ENCODE data around the gene KIF19.
A peak's percentile ranks its signal among the peaks of the same experiment; 100 is the strongest.

Gene KIF19

GRCh38 chr17:74367206-74367605 is 41.2 kb downstream of the KIF19 start, which contains the start of gene GPR142:
GPR142 (plus strand) TSS chr17:74367506; CDS start chr17:74369541, 2,035 bp downstream.
- no peak for DNase-seq (ENCODE audit: low read depth)

DNA sequence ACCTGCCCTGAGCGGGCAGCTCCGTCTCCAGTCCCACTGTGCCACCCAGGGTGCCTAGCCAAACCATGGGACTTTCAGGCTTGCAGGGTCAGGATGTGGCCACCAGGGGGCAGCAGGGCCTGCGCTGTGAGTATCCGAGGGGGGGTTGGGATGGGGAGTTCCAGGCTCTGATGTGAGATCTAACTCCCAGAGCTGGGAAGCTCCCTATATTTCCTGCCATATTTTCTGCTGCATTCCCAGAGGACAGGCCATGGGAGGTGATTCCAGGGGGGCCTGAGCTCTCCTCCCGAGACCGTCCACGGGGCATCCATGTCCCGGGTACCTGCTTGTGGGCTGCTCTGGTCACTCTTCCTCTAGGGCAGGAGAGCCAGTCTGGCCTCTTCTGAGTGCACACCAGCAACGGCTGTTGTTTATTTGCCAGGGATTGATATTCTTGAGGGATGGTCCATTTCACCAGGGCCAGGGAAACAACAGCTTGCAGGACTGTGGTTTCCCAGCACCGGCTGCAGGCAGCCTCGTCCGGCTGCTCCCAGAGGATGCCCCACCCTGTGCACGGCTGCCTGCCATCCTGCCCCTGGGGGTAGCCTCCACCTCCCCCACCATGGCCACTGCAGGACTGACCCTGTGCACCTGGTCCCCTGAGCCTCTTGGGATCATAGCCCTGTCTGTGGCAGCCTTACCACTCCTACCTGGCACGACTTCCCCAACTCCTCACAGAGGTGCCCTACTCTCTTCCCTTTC is 42.5 kb downstream of the KIF19 start:
- peak; percentile 32 for DNase-seq (ENCODE audit: low read depth)

DNA sequence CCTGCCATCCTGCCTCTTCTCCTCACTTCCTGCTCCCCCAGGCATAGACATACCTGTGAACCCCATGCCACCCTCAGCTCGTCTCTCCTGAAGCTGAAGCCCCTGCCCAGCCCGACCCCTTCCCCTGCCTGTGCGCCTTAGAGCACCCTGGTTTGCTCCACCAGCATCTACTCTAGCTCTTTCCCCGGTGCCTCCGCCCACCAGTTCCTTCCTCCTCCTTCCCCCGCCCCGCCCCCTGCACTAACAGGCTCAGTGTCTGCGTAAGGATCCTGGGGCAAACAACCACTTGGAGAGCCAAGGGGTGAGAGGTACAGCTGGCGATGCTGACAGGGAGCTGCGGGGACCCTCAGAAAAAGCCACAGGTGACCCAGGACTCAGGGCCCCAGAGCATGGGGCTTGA is 43.2 kb downstream of the KIF19 start:
- no peak for DNase-seq (ENCODE audit: low read depth)

GRCh38 chr17:74369665-74370490 is 43.9 kb downstream of the KIF19 start:
- no peak for DNase-seq (ENCODE audit: low read depth)

DNA sequence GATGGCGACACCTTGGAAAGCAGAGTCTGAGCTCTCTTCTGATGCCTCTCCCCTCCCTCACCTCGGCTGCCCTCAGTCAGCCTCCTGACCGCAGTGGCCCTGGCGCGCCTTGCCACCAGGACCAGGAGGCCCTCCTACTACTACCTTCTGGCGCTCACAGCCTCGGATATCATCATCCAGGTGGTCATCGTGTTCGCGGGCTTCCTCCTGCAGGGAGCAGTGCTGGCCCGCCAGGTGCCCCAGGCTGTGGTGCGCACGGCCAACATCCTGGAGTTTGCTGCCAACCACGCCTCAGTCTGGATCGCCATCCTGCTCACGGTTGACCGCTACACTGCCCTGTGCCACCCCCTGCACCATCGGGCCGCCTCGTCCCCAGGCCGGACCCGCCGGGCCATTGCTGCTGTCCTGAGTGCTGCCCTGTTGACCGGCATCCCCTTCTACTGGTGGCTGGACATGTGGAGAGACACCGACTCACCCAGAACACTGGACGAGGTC is 45.7 kb downstream of the KIF19 start:
- no peak for DNase-seq (ENCODE audit: low read depth)

GRCh38 chr17:74372426-74372825 is 46.4 kb downstream of the KIF19 start:
- DNase-seq (ENCODE audit: low read depth) = no peak

DNA sequence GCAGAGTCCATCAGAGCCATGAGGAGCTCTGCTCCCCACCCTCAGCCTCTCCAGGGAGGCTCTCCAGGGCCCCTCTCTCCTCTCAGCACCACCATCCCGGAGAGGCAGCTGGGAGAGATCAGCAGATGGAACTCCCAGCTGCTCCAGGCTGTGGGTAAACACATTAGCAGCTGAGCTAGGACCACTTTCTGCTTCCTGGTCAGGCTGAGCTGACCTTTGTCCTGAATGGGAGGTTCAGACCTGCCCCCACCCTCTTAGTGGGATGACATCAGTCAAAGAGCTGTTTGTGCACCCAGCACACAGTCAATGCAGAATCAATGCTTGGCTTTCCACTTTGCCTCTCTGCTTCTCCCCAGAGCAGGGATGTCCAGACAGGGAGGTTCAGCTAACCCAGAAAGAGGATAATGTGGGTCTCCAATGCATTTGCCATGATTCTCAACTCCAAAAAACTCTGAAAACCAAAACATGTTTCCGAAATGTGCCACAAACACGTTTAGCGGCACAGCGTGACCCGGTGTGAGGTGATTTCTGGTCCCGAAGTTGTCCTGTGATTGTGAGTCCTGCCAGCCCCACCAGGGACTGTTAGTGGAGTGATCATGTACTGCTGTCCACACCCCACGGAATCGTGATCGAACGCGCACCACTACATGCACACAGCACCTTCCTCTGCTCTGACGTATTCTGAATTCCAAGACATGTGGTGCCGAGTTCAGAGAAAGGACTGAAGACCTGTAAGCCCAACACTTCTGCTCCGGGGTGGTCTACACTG is 48.0 kb downstream of the KIF19 start:
- no peak for DNase-seq (ENCODE audit: low read depth)

DNA sequence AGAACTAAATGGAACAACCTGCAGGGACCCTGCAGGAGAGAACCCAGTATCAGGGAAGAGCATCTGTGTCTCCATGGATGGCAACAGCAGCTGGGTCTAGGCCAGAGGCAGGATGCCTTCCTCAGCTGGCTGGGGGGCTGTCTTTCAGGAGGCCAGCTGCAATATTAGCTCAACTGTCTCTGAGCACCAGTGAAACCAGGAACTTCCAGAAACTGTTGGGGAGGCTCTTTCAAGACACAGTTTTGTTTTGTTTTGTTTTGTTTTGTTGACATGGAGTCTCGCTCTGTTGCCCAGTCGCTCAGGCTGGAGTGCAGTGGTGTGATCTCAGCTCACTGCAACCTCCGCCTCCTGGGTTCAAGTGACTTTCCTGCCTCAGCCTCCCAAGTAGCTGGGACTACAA is 48.8 kb downstream of the KIF19 start:
- DNase-seq (ENCODE audit: low read depth) = no peak

DNA sequence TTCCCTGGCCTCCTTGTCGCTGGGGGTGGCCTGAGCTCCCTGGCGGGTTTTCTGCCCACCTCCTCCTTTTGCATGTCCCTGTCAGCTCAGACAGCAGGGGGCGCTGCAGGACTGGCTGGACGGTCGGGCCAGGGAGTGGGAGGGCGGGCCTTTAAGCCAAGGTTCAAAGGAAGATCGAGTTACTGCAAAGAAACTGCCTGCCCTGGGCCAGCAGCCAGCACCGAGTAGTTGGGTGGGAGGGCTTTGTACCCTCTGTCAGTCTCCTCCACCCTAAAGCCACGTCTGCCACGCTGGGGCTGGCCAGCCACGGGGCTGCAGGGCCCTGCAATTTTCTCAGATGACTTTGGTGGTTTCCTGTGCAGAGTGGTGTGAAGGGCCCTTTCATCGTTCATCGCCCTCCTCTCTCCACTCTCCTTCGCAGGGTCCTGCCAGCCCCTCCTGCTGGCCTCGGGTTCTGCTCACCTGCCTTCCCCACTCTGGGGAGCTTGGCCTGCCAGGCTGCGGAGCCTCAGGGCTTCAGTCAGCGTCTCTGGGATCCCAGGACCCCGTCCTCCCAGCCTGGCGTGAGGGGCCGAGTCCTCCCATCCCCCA is 53.6 kb downstream of the KIF19 start:
- peak; percentile 47 for DNase-seq (ENCODE audit: low read depth)

DNA sequence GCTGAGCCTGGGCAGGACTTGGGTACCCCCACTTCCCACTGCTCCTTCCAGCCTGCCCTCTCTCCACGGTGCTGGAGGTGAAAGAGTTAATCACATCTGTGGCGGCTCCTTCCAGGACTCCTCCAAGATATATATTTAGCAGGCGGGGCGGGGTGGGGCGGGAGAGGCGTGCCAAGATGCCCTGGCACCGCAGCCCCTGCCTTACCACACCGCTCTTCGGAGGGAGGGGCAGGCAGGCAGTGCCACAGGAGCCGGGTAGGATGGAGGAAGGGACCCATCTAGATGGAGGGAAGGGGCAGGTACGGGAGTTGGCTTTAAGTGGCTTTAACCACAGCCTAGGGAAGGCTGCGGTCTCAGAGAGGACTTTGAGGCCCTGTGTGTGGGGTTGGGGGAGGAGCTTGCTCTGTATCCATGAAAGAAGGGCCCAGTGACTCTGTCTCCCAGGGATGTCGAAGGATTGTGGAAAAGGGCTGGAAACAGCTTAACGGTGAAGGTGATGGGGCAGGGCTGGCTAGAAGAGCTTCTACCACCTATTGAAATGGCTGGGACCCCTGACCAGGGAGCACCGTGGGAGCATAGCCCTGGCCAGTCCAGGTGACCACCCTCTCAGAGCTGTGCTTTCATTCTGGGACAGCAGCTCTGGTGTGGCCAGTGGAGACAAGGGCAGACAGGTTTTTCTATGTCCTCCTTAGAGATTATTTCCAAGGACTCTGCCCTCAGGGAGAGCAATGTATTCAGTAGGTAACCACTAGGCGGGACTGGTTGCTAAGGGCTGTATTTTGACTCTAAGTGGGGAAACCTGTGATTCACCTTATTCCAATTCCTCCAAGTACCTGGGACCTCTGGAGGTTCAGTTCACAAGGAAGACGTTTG is 54.3 kb downstream of the KIF19 start:
- DNase-seq (ENCODE audit: low read depth) = no peak

- no peak for DNase-seq (ENCODE audit: low read depth)
These were observed 55.2 kb downstream of the KIF19 start for GRCh38 chr17:74380959-74381808.

- DNase-seq (ENCODE audit: low read depth) = no peak
These were observed 57.1 kb downstream of the KIF19 start for GRCh38 chr17:74383141-74383540.

- no peak for DNase-seq (ENCODE audit: low read depth)
These were observed 59.2 kb downstream of the KIF19 start for GRCh38 chr17:74385201-74385600.

DNA sequence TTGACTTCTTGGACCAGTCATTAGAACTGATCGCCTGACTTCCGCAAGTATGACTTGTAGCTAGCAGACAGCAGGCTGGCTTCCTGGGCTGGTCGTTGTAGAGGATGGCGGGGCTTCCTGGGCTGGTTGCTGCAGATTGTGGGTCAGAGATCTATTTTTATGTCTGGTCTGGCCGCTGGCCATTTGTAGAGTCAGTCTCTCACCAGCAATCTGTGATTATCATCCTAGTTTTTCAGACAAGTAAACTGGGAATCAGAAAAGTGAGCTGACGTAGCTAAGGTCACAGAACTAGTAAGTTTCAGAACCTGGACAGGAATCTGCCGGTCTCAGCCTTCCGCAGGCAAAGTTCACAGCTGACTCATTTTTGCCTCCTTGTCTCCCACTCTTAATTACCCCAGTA is 60.4 kb downstream of the KIF19 start:
- no peak for DNase-seq (ENCODE audit: low read depth)

DNA sequence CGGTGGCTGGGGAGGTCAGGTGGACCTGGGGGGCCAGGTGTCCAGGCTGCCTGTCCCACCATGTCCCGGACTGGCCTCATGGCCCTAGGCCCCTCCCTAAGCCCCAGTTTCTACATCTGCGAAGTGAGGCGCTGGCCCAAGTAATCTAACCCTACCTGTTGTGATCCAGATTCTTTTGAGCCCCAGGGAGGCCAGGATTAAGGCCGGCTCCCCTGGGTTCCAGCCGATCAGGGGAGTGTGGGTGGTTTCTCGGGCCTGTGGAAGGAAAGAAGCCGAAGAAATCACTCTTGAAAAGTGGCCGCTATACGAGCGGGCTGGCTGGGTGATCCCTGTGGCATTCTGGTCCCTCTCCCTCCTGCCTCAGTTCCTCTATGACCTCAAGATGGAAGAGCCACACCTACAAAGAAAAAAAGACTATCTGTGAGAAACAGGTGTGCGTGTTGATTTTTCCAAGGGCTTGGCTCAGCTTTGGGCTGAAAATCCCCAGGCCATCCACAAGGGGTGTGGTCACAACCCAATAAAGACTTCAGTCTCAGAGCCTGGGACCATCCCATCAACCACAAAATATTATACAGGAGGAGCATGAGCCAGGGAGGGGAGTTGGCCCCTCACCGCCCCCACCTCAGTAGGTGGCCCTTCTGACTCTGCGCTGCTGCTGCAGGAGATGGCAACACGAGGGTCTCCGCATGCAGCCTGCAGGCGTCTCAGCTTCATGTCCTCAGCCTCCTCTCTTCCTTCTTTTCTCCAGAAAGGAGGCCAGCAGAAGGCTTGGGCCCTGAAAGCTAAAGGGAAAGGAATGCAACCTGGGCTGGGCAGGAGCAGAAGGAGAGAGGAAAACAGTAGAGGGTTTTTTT is 61.6 kb downstream of the KIF19 start:
- DNase-seq (ENCODE audit: low read depth) = no peak

DNA sequence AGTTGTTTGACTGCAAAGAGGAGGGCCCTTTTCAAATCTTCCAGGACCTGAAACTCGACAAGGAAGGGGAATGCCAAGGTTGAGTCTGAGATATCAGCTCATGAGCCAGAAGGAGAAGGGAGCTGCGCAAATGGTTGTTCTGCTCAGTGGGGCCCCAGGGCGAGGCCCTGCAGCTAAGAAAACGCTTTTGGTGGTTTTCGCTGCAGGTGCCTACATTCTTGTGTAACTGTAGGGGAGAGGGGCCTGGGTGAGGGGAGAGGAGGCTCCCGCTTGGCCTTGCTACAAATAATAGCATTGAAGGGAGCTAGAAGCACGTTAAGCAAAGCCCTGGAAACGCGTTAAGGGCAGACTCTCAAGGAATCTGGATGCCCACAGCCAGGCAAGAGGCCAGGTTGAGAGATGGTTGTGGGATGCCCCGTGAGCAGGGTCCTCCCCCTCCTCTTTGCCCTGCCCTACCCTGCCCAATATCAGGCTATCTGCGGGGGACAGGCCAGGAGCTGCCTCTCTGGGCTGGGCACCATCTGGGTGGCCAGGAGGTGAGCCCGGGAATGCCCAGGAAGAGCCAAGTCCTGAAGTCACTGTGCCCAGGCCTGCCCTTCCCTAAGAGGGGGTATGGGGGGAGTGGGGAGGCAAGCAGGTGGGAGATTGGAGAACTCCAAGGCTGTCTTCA is 63.2 kb downstream of the KIF19 start:
- DNase-seq (ENCODE audit: low read depth) = no peak

- no peak for DNase-seq (ENCODE audit: low read depth)
These were observed 64.1 kb downstream of the KIF19 start for GRCh38 chr17:74389937-74390679.

Measured in fibroblast of gingiva (primary cell).